ENCODE measurements around the gene ERBB2.
"Not testable (repeated sequence)": the region's sequence is repeated elsewhere in the genome, so short reads cannot be mapped to it uniquely, and the experiment has no call there.

ERBB2 gene

DNA sequence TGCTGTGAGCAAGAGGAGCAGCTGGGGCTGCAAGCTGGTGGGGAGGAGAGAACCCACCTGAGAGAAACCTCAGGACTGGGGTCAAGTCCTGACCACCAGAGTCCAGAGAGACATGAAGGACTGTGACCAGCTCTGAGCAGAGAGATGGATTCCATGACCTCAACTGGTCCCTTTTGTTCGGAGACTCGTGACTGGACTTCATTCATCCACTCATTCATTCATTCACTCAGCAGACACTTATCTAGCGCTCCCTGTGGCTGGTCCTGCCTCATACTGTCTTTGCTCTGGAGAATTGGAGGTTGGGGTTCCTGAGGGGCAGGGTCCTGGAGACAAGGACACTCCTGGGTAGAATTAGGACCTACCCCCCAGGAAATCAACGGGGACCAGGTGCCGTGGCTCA lies 4.0 kb downstream of the ERBB2 start:
- no peak for DNase-seq (ENCODE audit: low read depth)

- DNase-seq (ENCODE audit: low read depth), result no peak
Measured at GRCh38 chr17:39704821-39705551, 5.1 kb downstream of the ERBB2 start.

GRCh38 chr17:39705786-39706348 lies 6.0 kb downstream of the ERBB2 start:
- no peak for DNase-seq (ENCODE audit: low read depth)

DNA sequence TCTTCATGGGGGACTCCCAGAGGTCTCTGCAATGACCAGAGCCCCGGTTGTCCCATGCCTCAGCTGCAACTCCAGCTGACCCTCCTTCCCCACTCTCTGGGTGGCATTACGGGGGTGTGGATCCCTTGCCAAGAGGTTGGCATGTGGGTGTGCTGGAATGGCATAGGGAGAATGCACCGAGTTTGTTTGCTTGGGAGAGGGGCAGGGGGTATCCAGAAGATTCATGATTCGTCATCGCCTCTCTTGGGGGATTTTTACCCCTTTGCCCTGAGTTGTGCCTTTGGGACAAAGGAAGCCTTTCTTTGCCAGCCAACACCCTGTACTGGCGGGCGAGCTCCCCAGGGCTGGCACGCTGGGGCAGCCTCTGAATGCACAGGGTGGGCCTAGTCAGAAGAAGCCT lies 6.5 kb downstream of the ERBB2 start:
- no peak for DNase-seq (ENCODE audit: low read depth)

- DNase-seq (ENCODE audit: low read depth), result no peak
Measured at GRCh38 chr17:39706921-39707337, 7.1 kb downstream of the ERBB2 start.

DNA sequence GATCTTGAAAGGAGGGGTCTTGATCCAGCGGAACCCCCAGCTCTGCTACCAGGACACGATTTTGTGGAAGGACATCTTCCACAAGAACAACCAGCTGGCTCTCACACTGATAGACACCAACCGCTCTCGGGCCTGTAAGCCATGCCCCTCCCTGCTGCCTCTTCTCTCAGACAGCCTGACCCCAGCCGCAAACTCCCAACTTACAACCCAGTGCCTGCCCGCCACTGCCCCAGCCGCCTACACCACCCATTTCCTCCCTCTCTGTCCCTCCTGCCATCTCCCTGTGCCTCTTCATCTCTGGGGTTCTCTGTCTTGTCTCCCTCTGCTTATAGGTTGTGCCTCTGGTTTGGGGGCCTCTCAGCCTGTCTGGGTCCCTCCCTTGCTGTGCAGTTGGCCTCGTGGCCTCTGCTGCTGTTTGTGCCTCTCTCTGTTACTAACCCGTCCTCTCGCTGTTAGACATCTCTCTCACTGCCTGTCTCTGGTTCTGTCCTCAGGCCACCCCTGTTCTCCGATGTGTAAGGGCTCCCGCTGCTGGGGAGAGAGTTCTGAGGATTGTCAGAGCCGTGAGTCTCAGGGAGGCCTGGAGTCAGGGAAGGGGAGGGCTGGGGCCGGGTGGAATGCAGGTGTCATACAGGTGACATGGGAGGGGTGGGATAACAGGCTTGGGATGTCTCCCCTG lies 9.6 kb downstream of the ERBB2 start:
- DNase-seq (ENCODE audit: low read depth), result no peak

- no peak for DNase-seq (ENCODE audit: low read depth)
Measured at GRCh38 chr17:39709998-39710964, 10.4 kb downstream of the ERBB2 start.

GRCh38 chr17:39711071-39711470 lies 11.2 kb downstream of the ERBB2 start:
- DNase-seq (ENCODE audit: low read depth), result not testable (repeated sequence)

GRCh38 chr17:39711851-39712250 lies 12.0 kb downstream of the ERBB2 start:
- no peak for DNase-seq (ENCODE audit: low read depth)

GRCh38 chr17:39714234-39714633 lies 14.4 kb downstream of the ERBB2 start:
- no peak for DNase-seq (ENCODE audit: low read depth)

DNA sequence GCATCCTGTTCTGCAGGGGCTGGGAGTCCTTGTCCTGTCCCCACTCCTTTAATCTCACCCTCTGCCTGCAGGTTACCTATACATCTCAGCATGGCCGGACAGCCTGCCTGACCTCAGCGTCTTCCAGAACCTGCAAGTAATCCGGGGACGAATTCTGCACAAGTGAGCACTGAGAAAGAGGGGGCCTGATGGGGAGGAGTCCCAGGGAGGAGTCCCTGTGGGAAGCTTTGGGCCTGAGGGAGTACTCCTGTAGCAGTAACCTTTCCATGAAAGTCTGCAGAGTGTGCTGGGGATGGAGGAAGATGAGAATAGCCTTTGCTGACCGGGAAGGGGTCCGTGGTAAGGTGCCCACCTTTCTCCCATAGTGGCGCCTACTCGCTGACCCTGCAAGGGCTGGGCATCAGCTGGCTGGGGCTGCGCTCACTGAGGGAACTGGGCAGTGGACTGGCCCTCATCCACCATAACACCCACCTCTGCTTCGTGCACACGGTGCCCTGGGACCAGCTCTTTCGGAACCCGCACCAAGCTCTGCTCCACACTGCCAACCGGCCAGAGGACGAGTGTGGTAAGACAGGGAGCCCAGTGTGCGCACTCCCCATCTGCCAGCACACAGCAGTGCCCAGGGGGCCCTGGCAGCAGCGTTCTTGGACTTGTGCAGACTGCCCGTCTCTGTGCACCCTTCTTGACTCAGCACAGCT lies 15.7 kb downstream of the ERBB2 start:
- no peak for DNase-seq (ENCODE audit: low read depth)

DNA sequence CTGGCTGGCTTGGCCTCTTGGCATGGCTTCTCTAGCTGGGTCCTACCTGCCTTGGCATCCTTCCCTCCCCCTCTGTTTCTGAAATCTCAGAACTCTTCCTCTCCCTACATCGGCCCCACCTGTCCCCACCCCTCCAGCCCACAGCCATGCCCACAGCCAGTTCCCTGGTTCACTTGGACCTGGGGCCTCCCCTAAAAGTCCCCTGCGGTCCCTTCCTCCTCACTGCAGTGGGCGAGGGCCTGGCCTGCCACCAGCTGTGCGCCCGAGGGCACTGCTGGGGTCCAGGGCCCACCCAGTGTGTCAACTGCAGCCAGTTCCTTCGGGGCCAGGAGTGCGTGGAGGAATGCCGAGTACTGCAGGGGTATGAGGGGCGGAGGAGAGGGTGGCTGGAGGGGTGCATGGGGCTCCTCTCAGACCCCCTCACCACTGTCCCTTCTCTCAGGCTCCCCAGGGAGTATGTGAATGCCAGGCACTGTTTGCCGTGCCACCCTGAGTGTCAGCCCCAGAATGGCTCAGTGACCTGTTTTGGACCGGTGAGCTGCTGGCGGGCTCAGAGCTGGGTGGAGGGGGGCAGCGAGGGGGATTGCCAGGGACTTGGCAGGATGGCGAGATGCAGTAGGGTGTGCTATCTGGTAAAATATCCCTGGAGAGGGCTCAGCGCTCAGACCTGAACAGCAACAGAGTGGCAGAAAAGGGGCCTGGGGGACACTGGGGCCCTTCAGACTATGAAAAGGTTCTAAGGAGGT lies 16.4 kb downstream of the ERBB2 start:
- DNase-seq (ENCODE audit: low read depth), result no peak

GRCh38 chr17:39716879-39717536 lies 17.1 kb downstream of the ERBB2 start:
- DNase-seq (ENCODE audit: low read depth), result no peak

GRCh38 chr17:39717660-39718059 lies 17.8 kb downstream of the ERBB2 start:
- no peak for DNase-seq (ENCODE audit: low read depth)

GRCh38 chr17:39719563-39720355 lies 19.9 kb downstream of the ERBB2 start:
- no peak for DNase-seq (ENCODE audit: low read depth)

- DNase-seq (ENCODE audit: low read depth), result no peak
Measured at GRCh38 chr17:39722104-39722503, 22.2 kb downstream of the ERBB2 start.

- no peak for DNase-seq (ENCODE audit: low read depth)
Measured at GRCh38 chr17:39722965-39723848, 23.3 kb downstream of the ERBB2 start.

DNA sequence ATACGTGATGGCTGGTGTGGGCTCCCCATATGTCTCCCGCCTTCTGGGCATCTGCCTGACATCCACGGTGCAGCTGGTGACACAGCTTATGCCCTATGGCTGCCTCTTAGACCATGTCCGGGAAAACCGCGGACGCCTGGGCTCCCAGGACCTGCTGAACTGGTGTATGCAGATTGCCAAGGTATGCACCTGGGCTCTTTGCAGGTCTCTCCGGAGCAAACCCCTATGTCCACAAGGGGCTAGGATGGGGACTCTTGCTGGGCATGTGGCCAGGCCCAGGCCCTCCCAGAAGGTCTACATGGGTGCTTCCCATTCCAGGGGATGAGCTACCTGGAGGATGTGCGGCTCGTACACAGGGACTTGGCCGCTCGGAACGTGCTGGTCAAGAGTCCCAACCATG lies 24.9 kb downstream of the ERBB2 start:
- DNase-seq (ENCODE audit: low read depth), result no peak

Measured in GM04504 (cell line).